ENCODE data around the gene DENND6B.
A peak's percentile ranks its signal among the peaks of the same experiment; 100 is the strongest.

Gene DENND6B

GRCh38 chr22:50267591-50268390 lies 59.0 kb downstream of the DENND6B start:
- peak; percentile 55 to 69 for DNase-seq (ENCODE audit: low read depth in 2 of 2)
- TF ChIP-seq, protein P1, sequence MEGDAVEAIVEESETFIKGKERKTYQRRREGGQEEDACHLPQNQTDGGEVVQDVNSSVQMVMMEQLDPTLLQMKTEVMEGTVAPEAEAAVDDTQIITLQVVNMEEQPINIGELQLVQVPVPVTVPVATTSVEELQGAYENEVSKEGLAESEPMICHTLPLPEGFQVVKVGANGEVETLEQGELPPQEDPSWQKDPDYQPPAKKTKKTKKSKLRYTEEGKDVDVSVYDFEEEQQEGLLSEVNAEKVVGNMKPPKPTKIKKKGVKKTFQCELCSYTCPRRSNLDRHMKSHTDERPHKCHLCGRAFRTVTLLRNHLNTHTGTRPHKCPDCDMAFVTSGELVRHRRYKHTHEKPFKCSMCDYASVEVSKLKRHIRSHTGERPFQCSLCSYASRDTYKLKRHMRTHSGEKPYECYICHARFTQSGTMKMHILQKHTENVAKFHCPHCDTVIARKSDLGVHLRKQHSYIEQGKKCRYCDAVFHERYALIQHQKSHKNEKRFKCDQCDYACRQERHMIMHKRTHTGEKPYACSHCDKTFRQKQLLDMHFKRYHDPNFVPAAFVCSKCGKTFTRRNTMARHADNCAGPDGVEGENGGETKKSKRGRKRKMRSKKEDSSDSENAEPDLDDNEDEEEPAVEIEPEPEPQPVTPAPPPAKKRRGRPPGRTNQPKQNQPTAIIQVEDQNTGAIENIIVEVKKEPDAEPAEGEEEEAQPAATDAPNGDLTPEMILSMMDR (IDR thresholded peaks at IDR 0.05; ENCODE audit: low read depth, low read length), result peak; percentile 26
- H3K4me3 ChIP-seq (replicated peaks in 1 of 2; ENCODE audit: low read depth in 2 of 2, low read length in 2 of 2), result peak overlapping the region; percentile 31 to 40

DNA sequence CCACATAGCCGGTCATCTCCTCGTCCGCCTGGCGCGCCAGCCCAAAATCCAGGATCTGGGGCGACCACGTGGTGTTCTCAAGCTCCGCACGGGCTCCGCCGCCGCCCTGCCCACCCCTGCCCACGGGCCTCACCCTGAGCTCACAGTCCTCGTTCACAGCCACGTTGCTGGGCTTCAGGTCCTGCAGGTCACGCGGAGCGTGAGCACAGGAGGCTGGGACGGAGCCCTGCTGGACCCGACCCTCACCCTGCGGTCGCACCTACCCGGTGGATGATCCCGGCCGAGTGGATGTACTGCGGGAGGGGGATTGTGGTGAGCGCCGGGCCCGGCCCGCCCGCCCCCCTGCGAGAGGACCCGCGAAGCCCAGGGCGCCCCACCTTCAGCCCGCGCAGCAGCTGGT lies 59.8 kb downstream of the DENND6B start:
- DNase-seq (ENCODE audit: low read depth in 2 of 2), result no peak
- no peak overlapping the region for H3K4me3 ChIP-seq (replicated peaks in 1 of 2; ENCODE audit: low read depth in 2 of 2, low read length in 2 of 2)
- TF ChIP-seq, protein P1 (IDR thresholded peaks at IDR 0.05; ENCODE audit: low read depth, low read length), result no peak

- H3K4me3 ChIP-seq (replicated peaks in 1 of 2; ENCODE audit: low read depth in 2 of 2, low read length in 2 of 2), result no peak overlapping the region
- no peak for DNase-seq (ENCODE audit: low read depth in 2 of 2)
- TF ChIP-seq, protein P1 (IDR thresholded peaks at IDR 0.05; ENCODE audit: low read depth, low read length), result no peak
These were observed 61.7 kb downstream of the DENND6B start for GRCh38 chr22:50264946-50265669.

DNA sequence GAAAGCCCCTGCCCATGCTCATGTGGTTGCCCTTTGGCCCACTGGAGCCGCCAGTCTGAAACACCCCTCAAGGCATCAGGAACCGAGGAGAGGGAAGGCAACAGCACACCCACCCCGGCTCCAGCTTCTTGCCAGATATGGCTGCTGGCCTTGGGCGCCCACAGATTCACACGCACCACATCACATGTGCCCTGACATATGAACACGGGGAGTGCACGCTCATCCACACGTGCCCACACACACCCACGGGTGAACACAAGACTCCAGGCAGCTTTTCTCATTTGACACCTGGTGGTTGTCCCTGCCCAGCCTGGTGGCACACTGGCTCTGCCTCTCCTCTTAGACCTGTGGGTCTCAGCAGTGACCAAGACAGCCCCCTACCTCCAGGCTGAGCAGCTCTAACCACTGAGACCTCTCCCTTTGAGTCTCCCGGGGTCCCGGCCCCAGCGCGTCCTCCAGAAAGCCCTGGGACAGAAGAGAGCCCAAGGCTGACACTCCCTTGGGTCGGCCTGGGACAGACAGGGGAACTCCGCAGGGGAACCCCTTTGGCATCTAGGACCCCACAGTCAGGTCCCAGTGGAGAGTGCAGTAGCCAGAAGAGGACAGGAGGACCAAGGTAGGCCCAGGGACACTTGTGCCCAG lies 62.6 kb downstream of the DENND6B start:
- no peak overlapping the region for H3K4me3 ChIP-seq (replicated peaks in 1 of 2; ENCODE audit: low read depth in 2 of 2, low read length in 2 of 2)
- DNase-seq (ENCODE audit: low read depth in 2 of 2), result no peak
- TF ChIP-seq, protein P1 (IDR thresholded peaks at IDR 0.05; ENCODE audit: low read depth, low read length), result no peak

DNA sequence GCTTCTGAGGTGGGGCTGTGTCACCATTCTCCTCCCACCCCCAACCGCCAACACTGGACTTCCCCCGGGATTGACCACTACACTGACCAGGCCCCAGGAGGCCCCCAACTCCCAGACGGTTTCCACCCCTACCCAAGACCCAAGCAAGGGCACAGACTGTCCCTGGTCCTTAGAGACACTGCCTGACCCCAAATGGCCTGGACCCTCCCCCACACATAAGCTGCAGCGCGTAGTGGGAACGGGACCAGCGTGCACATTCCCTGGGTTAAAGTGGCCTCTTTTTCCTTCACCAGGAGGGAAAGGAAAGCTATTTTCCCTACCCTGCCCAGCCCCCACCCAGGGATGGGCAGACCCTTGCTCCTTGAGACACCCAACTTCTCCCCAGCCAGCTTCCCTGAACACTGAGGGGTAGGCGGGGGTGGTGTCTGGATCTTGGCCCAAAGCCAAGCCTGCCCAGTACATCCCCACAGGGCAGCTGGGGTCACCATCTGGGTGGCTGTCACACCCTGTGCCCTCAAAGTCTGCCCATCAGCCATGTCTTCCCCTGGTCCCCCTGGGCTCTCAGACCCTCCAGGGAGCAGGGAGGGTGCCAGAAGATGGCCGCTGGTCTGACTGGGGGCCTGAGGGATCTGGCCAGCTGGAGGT lies 63.7 kb downstream of the DENND6B start:
- TF ChIP-seq, protein P1 (IDR thresholded peaks at IDR 0.05; ENCODE audit: low read depth, low read length), result no peak
- no peak overlapping the region for H3K4me3 ChIP-seq (replicated peaks in 1 of 2; ENCODE audit: low read depth in 2 of 2, low read length in 2 of 2)
- no peak for DNase-seq (ENCODE audit: low read depth in 2 of 2)

DNA sequence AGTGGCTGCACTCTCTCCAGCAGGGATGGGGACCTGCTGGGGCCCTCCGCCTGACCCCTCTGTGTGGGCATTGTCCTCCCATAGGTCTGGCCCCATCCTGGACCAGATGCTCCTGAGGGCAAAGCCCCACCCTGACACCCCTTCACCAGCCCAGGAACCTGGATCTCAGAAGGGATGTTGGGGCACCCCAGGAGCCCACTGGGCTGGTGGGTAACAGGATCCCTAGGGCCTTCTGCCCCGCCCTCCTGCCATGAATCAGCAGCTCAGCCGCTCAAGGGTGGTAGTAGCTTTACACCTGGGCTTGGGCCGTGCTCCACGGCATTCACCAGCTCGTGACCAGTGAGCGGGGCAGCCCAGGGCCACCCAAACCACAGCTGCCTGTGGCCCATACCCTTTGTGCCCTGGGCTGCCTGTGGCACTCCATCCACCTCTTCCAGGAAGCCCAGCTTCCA lies 64.3 kb downstream of the DENND6B start:
- TF ChIP-seq, protein P1 (IDR thresholded peaks at IDR 0.05; ENCODE audit: low read depth, low read length), result no peak
- DNase-seq (ENCODE audit: low read depth in 2 of 2), result no peak
- H3K4me3 ChIP-seq (replicated peaks in 1 of 2; ENCODE audit: low read depth in 2 of 2, low read length in 2 of 2), result no peak overlapping the region

All from cardiac fibroblast (primary cell).